ENCODE measurements around the gene FGF10.

Gene FGF10

GRCh38 chr5:44345871-44346270 lies 43.3 kb downstream of the FGF10 start:
- no peaks in the 10 kb centered on the region for H3K36me3 ChIP-seq
- no peaks in the 10 kb centered on the region; the same call in 1 of the 2 replicates for H3K4me1 ChIP-seq
- H3K4me3 ChIP-seq (ENCODE audit: low read depth, low read length): no peak overlapping the region
- no peak for TF ChIP-seq CTCF (IDR thresholded peaks at IDR 0.05; ENCODE audit: low read depth, low read length)
- H3K9me3 ChIP-seq: no peaks in the 10 kb centered on the region
- no peaks in the 10 kb centered on the region for H3K27me3 ChIP-seq
- no peak for DNase-seq

GRCh38 chr5:44336708-44337107 lies 52.5 kb downstream of the FGF10 start:
- Histone ChIP-seq H3K36me3 (no peaks in the 10 kb centered on the region), H3K9me3 (no peaks in the 10 kb centered on the region), H3K27me3 (no peaks in the 10 kb centered on the region), H3K4me1 (no peaks in the 10 kb centered on the region), H3K4me3 (ENCODE audit: low read depth, low read length) (no peak overlapping the region)
- no peak for DNase-seq
- no peak for TF ChIP-seq CTCF (IDR thresholded peaks at IDR 0.05; ENCODE audit: low read depth, low read length)

GRCh38 chr5:44334622-44335021 lies 54.6 kb downstream of the FGF10 start:
- TF ChIP-seq CTCF (IDR thresholded peaks at IDR 0.05; ENCODE audit: low read depth, low read length): no peak
- Histone ChIP-seq H3K36me3 (no peaks in the 10 kb centered on the region), H3K4me3 (ENCODE audit: low read depth, low read length) (no peak overlapping the region)

GRCh38 chr5:44332285-44332971 lies 56.8 kb downstream of the FGF10 start:
- no peaks in the 10 kb centered on the region for H3K27me3 ChIP-seq
- H3K4me1 ChIP-seq: no peaks in the 10 kb centered on the region
- H3K36me3 ChIP-seq: no peaks in the 10 kb centered on the region
- no peak overlapping the region for H3K4me3 ChIP-seq (ENCODE audit: low read depth, low read length)
- TF ChIP-seq CTCF (IDR thresholded peaks at IDR 0.05; ENCODE audit: low read depth, low read length): peak; percentile 65
- H3K9me3 ChIP-seq: no peaks in the 10 kb centered on the region
- no peak for DNase-seq

More at GRCh38 chr5:44334622-44335021, 54.6 kb downstream of the FGF10 start:
- Histone ChIP-seq H3K4me1 (no peaks in the 10 kb centered on the region), H3K27me3 (no peaks in the 10 kb centered on the region), H3K9me3 (no peaks in the 10 kb centered on the region)
- DNase-seq: no peak

GRCh38 chr5:44331471-44332050 lies 57.7 kb downstream of the FGF10 start:
- no peak for TF ChIP-seq CTCF (IDR thresholded peaks at IDR 0.05; ENCODE audit: low read depth, low read length)

GRCh38 chr5:44329716-44330115 lies 59.5 kb downstream of the FGF10 start:
- Histone ChIP-seq H3K9me3 (no peaks in the 10 kb centered on the region), H3K4me3 (ENCODE audit: low read depth, low read length) (no peak overlapping the region), H3K4me1 (no peaks in the 10 kb centered on the region), H3K27me3 (no peaks in the 10 kb centered on the region), H3K36me3 (no peaks in the 10 kb centered on the region)
- TF ChIP-seq CTCF (IDR thresholded peaks at IDR 0.05; ENCODE audit: low read depth, low read length): no peak
- no peak for DNase-seq

More at GRCh38 chr5:44331471-44332050, 57.7 kb downstream of the FGF10 start:
- no peak for DNase-seq
- Histone ChIP-seq H3K27me3 (no peaks in the 10 kb centered on the region), H3K4me1 (no peaks in the 10 kb centered on the region), H3K4me3 (ENCODE audit: low read depth, low read length) (no peak overlapping the region), H3K9me3 (no peaks in the 10 kb centered on the region), H3K36me3 (no peaks in the 10 kb centered on the region)
